Panc1 (cell line): ENCODE measurements around the gene AFP. TPM values are rescaled to one million over a fixed set of nuclear protein-coding genes. Genes with fewer than 3 reads are reported as not detected.

Experiments
- ATAC-seq: fragments of 200-7000 bp; cut with Tn5 transposase; 2 replicates; pipeline ENCODE4 v1.9.1; 2020; ENCODE audit warnings: mild to moderate bottlenecking, moderate library complexity
- BruUV-seq: library from RNA; stranded (reverse); fragments of 400-500 nt; replicated peaks from 2 replicates; lab custom pipeline; 2021; lab: Mats Ljungman, UMichigan
- CTCF ChIA-PET: fragments of 300-600 bp; sonication (Branson Sonifier 250); formaldehyde crosslinking; loops from one replicate; lab custom pipeline; 2022; ENCODE audit warnings: antibody characterized with exemption; lab: Charles Lee
- POLR2A ChIA-PET: fragments of 300-600 bp; sonication (Branson Sonifier 250); formaldehyde crosslinking; loops from one replicate; lab custom pipeline; 2022; ENCODE audit warnings: antibody characterized with exemption; lab: Charles Lee
- DNase-seq: peaks from one replicate; pipeline ENCODE4 v3.0.0-alpha.2; 2010; ENCODE audit warnings: low read depth, low spot score
- H3K27ac ChIP-seq: 2 replicates; pipeline ENCODE4 v1.5.1; 2011; ENCODE audit warnings: mild to moderate bottlenecking, low read length, inconsistent platforms
- H3K27me3 ChIP-seq: fragments of 200-500 bp; sonication (Bioruptor generic); 2 replicates; pipeline ENCODE4 v1.6.0; 2014; ENCODE audit warnings: low read length, inconsistent platforms; ENCODE audit not compliant: control insufficient read depth, insufficient read depth
- H3K36me3 ChIP-seq: fragments of 200-500 bp; sonication (Bioruptor generic); 2 replicates; pipeline ENCODE4 v1.5.1; 2014; ENCODE audit warnings: inconsistent platforms, mild to moderate bottlenecking, low read length, moderate library complexity; ENCODE audit not compliant: control insufficient read depth, insufficient read depth
- H3K4me1 ChIP-seq: 2 replicates; pipeline ENCODE4 v1.5.1; 2011; ENCODE audit warnings: inconsistent platforms, mild to moderate bottlenecking, low read length, moderate library complexity; ENCODE audit not compliant: control insufficient read depth, insufficient read depth
- H3K4me3 ChIP-seq, 2 experiments: 2 replicates each; pipeline ENCODE4 v1.5.1; 2011 to 2012; ENCODE audit warnings: low read depth in 2 of 2, low read length in 2 of 2, mild to moderate bottlenecking in 2 of 2, inconsistent platforms in 1 of 2, moderate library complexity in 1 of 2
- H3K9me3 ChIP-seq: fragments of 200-500 bp; sonication (Bioruptor generic); 2 replicates; pipeline ENCODE4 v1.5.1; 2014; ENCODE audit warnings: low read depth, mild to moderate bottlenecking, inconsistent platforms, low read length, moderate library complexity; ENCODE audit not compliant: control insufficient read depth, insufficient read depth
- CTCF ChIP-seq: fragments of 450-650 bp; IDR thresholded peaks from 2 replicates; pipeline ENCODE4 v1.5.1; 2017; ENCODE audit warnings: mild to moderate bottlenecking
- POLR2AphosphoS5 ChIP-seq: IDR thresholded peaks from 2 replicates; pipeline ENCODE4 v1.6.1; 2012; ENCODE audit warnings: mild to moderate bottlenecking, low read depth, low read length, moderate library complexity
- REST ChIP-seq, 2 experiments: IDR thresholded peaks; 2 replicates each; pipeline ENCODE4 v1.6.1; 2011 to 2012; ENCODE audit warnings: low read depth in 2 of 2, control low read depth in 1 of 2, low read length in 1 of 2, mild to moderate bottlenecking in 1 of 2, moderate library complexity in 1 of 2; ENCODE audit not compliant: insufficient read depth in 1 of 2
- SIN3A ChIP-seq: IDR thresholded peaks from 2 replicates; pipeline ENCODE4 v1.6.1; 2012; ENCODE audit warnings: low read depth, mild to moderate bottlenecking, low read length, moderate library complexity, borderline replicate concordance; ENCODE audit not compliant: insufficient read depth
- TCF7L2 ChIP-seq: IDR thresholded peaks from 2 replicates; pipeline ENCODE4 v1.6.1; 2011; ENCODE audit warnings: mild to moderate bottlenecking, low read depth, low read length, inconsistent platforms
- in situ Hi-C: cut with HindIII; loops from 2 replicates; pipeline ENCODE4 v1.10.0; 2016; ENCODE audit warnings: low sequenced_read_pairs, low pct_unique_long_range_greater_than_20kb
- intact Hi-C: fragments of 100-400 bp; cut with micrococcal nuclease; formaldehyde crosslinking; loops from one replicate; pipeline ENCODE4 v1.10.0; 2022; ENCODE audit not compliant: unreplicated experiment
- total RNA-seq: library from RNA; stranded (reverse); gene quantifications from one replicate; pipeline ENCODE4 v1.2.1, GENCODE V29; 2021; ENCODE audit not compliant: unreplicated experiment

AFP gene
- total RNA-seq, 1 experiment from 2014 or later, result 1.3 TPM

GRCh38 chr4:73413294-73413755 lies 22.7 kb upstream of the AFP start:
- intact Hi-C loops (no loop called here), in situ Hi-C loops (no loop called here)
- ATAC-seq (no peak), DNase-seq (no peak)
- no peaks in the 10 kb centered on the region for H3K36me3 ChIP-seq
- no peak overlapping the region for H3K27ac ChIP-seq
- no peaks in the 10 kb centered on the region; the same call in none of the 2 replicates for H3K27me3 ChIP-seq
- no peaks in the 10 kb centered on the region for H3K4me1 ChIP-seq
- BruUV-seq, result no TSS peak
- POLR2A ChIA-PET, result no interaction called here
- no peaks in the 10 kb centered on the region for H3K9me3 ChIP-seq
- CTCF ChIA-PET, result no interaction called here
- H3K4me3 ChIP-seq, result no peak overlapping the region
- no peak for TF ChIP-seq CTCF

- in situ Hi-C loops (no loop called here), intact Hi-C loops (no loop called here)
- no peak overlapping the region for H3K4me3 ChIP-seq
- no TSS peak for BruUV-seq
- ATAC-seq (no peak), DNase-seq (no peak)
- H3K27ac ChIP-seq, result no peak overlapping the region
- no peak for TF ChIP-seq CTCF
- TF ChIP-seq POLR2AphosphoS5, result no peak
- no peak for TF ChIP-seq REST (IDR thresholded peaks at IDR 0.05; ENCODE audit: insufficient read depth in 1 of 2, low read depth in 2 of 2, low read length in 1 of 2)
- no peak for TF ChIP-seq SIN3A
- TF ChIP-seq TCF7L2, result no peak
- no peaks in the 10 kb centered on the region; the same call in none of the 2 replicates for H3K27me3 ChIP-seq
- CTCF ChIA-PET, result no interaction called here
- POLR2A ChIA-PET, result no interaction called here
- H3K4me1 ChIP-seq, result no peaks in the 10 kb centered on the region
- no peaks in the 10 kb centered on the region for H3K36me3 ChIP-seq
- no peaks in the 10 kb centered on the region for H3K9me3 ChIP-seq
These were observed 21.1 kb upstream of the AFP start for GRCh38 chr4:73414936-73415271.
